GM19397 (cell line): ENCODE data around the gene CDC37.
A peak's percentile ranks its signal among the peaks of the same experiment; 100 is the strongest.
"Not testable (repeated sequence)": the region's sequence is repeated elsewhere in the genome, so short reads cannot be mapped to it uniquely, and the experiment has no call there.

ENCODE experiments used
- ATAC-seq: cut with Tn5 transposase; IDR thresholded peaks from one replicate; pipeline ENCODE4 v1.9.1; 2021; ENCODE audit warnings: mild to moderate bottlenecking, moderate library complexity; ENCODE audit not compliant: unreplicated experiment

The CDC37 gene

DNA sequence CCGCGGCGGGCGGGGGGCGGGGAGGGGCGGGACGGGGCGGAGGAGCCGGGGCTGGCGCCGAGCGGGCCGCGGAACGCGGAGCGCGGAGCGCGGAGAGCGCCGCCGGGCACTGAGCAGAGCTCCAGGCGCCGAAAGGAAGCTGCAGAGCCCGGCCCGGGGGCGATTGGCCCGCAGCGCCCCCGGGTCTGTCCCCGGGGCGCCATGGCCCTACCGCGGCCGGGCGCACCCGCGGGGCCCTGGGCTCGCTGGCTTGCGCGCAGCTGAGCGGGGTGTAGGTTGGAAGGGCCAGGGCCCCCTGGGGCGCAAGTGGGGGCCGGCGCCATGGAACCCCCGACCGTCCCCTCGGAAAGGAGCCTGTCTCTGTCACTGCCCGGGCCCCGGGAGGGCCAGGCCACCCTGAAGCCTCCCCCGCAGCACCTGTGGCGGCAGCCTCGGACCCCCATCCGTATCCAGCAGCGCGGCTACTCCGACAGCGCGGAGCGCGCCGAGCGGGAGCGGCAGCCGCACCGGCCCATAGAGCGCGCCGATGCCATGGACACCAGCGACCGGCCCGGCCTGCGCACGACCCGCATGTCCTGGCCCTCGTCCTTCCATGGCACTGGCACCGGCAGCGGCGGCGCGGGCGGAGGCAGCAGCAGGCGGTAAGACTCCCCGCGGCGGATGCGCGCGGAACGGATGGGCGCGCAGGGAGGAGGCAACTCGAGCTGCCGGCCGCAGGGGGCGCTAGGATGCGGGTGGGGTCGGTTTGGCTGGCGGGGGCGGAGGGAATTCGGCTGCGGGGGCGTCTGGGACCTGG is 17.3 kb upstream of the CDC37 start, which contains the start of gene PDE4A:
PDE4A (plus strand) TSS at position 95 of the 796 bp plus-strand sequence; CDS start at position 322, 227 bp downstream.
- ATAC-seq, result no peak

GRCh38 chr19:10419646-10420443 is 16.5 kb upstream of the CDC37 start:
- ATAC-seq, result no peak

DNA sequence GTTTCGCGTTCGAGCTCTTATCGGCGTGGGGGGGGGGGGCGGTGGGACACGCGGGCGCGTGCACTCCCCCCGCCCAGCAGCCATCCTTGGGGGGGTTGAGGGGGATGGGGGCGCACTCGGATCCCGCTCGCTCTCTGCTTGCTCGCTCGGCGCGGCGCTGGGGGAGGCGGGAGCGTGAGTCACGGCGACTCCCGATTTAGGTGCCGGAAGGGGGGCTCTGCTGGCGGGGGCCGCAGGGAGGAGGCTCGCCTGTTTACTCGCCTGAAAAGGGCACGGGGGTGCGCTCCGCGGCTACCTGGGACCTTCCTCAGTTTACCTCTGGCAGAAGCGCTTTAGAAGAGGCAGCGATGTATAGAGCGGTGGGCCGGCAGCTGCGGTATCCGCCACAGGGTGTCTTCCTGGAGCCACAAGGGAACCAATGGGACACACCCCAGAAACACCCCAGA is 15.9 kb upstream of the CDC37 start:
- ATAC-seq, result no peak

DNA sequence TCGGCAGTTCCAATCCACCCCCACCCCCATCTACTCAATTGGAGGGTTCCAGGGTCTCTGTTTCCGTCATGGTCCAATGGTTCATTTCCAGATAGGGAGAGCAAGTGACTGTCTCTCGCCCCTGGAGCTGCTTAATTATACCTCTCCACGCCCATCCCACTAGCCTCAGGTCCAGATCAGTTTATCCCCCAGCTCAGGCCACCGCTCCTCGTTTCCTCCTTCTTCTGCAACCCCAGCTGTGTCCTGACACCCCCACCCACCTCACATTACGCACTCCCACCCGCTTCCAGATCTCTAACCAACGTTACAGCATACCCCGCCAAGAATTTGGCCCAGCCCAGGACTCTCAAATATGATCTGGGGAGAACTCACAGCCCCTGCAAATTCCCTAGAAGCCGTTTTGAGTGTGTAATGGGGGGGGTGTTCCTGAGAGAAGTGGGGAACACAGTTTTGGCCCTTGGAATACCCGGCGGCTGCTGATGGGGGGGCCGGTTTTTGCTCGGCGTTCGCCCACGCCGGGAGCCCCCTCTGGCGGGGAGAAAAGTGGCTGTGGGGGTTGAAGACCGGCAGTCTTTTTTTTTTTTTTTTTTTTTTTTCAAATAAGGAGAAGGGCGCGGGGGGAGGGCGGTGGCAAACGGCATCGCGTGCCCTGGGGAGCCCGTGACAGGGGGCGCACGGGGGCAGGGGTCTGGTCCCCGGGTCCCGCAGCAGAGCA is 15.3 kb upstream of the CDC37 start:
- no peak for ATAC-seq

- no peak for ATAC-seq
These were observed 14.8 kb upstream of the CDC37 start for GRCh38 chr19:10418235-10418484.

DNA sequence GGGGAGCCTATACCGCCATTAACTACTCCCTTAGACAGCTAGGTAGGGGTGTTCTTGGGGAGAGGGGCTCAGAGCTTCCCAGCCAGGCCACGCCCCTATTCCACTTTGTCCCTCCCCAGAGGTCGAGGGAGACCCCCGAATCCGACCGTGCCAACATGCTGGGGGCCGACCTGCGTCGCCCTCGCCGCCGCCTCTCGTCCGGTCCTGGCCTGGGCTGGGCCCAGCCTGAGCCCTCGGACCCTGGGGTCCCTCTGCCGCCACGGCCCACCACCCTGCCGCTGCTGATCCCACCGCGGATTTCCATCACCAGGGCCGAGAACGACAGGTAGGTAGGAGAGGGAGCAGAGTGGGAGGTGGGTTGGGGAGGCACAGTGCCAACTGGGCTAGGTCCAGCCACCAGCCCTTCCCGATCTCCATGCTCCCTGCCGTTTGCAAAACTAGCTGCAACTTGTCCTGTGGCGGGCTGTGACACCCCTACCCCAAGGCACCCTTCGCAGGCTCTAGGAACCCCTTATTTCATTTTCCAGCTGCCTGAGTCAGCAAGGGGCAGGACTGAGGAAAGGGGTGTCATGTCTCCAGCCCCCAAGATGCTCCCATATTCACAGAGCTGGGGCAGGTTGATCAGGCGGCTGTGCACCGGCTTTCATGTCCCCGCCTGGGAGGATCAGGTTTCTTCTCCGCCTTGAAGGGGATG is 14.3 kb upstream of the CDC37 start:
- ATAC-seq, result no peak

GRCh38 chr19:10416380-10417257 is 13.3 kb upstream of the CDC37 start:
- ATAC-seq, result peak; percentile 59

- no peak for ATAC-seq
These were observed 12.7 kb upstream of the CDC37 start for GRCh38 chr19:10416083-10416379.

GRCh38 chr19:10412257-10412977 is 9.1 kb upstream of the CDC37 start:
- ATAC-seq, result no peak

- not testable (repeated sequence) for ATAC-seq
These were observed 7.9 kb upstream of the CDC37 start for GRCh38 chr19:10411224-10411623.

GRCh38 chr19:10408511-10409283 is 5.4 kb upstream of the CDC37 start:
- no peak for ATAC-seq

DNA sequence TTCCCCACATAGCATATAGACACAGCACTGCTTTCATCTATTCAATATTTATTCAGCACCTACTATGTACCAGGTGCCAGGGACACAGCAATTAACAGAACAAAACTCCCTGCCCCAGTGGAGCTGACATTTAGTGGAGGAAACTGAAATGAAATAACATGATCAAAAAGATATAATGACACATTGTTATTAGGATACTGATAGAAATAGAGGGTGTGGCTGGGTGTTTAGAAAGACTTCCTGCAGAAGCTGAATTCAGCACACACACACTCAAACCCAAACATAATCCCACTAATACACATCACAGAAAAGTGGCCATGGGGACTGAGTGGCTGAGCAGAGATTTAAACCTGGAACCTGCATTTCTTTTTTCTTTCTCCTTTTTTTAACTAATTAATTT is 3.8 kb upstream of the CDC37 start:
- ATAC-seq, result no peak

GRCh38 chr19:10406191-10406590 is 2.8 kb upstream of the CDC37 start:
- no peak for ATAC-seq

DNA sequence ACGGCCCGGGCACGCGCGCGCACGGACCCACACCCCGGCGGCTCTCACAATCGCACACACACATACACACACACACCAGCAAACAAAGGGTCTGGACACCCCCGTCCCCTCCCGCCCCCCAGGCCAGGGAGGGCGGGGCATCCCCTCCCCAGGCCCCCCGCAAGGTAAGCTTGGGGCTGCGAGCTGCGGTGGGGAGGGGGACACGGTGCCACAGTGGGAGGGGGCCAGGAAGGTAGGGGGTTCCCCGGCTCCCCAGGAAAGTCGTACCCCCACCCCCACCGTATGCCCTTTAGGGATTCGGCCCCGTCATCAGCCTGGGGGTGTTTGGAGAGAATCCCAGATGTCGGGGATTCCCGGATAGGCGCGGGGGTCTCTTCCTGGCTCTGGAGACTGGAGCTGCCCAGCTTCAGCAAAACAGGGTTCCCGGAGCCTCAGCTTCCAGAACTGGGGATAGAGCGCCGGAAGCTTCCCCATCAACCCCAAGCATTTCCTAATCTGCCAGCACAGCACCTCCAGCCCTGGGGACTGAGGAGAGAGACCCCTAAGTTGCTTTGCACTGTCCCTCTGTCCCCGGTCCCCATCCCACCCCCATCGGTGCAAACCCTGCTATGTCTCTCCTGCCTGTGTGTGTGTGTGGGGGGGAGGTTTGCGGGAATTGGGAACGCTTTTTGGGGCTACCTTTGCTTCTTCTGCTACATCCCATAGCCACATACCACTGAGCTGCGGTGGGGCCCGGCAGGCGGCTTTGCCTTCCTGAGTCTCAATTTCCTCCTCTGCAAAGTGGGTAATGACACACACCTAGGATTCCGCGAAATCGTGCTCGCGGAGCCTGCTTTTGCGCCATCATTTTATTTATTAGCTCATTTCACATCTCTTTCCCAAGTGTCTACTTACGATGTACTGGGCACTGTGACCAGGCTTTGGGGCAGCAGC is 1.8 kb upstream of the CDC37 start:
- ATAC-seq, result no peak

GRCh38 chr19:10402441-10403038 is 802 bp downstream of the CDC37 start:
- ATAC-seq, result no peak

DNA sequence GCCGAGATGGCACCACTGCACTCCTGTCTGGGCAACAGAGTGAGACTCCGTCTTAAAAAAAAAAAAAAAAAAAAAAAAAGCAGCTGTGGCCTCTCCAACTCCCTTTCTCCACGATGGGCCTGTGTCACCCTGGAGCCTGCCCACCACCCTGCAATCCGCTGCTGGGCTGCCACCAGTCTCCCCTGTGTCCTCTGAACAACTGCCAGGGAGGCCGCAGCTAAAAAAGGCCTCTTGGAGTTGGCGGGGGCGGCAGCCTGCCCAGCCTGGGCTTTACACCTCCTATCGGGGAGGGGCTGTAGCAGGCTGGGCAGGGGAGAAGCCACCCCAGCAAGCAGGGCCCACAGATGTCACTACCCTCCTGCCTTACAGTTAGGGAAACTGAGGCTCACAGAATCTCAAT is 3.5 kb downstream of the CDC37 start:
- no peak for ATAC-seq

- ATAC-seq, result not testable (repeated sequence)
These were observed 4.0 kb downstream of the CDC37 start for GRCh38 chr19:10399340-10399739.
